MV-4-11 (cell line): ENCODE data around the gene CEP112.

ENCODE experiments used
- DNase-seq: peaks from one replicate; lab custom pipeline; 2025; lab: John Stamatoyannopoulos, UW

Gene CEP112

GRCh38 chr17:66191593-66192377 is at the start of gene CEP112:
CEP112 (minus strand) TSS chr17:66192133.
- peak; percentile 61 for DNase-seq

- no peak for DNase-seq
These were observed 48.7 kb upstream of the CEP112 start for GRCh38 chr17:66240630-66241029.

GRCh38 chr17:66240013-66240412 is 48.1 kb upstream of the CEP112 start:
- DNase-seq, result no peak

GRCh38 chr17:66235377-66235994 is 43.6 kb upstream of the CEP112 start:
- no peak for DNase-seq

GRCh38 chr17:66234611-66235010 is 42.7 kb upstream of the CEP112 start:
- DNase-seq, result no peak

- no peak for DNase-seq
These were observed 41.3 kb upstream of the CEP112 start for GRCh38 chr17:66233023-66233753.

- peak; percentile 36 for DNase-seq
These were observed 39.1 kb upstream of the CEP112 start for GRCh38 chr17:66230922-66231591.

- DNase-seq, result no peak
These were observed 38.0 kb upstream of the CEP112 start for GRCh38 chr17:66229783-66230538.

- no peak for DNase-seq
These were observed 37.2 kb upstream of the CEP112 start, which contains the start of gene APOH for GRCh38 chr17:66228887-66229782. APOH (minus strand) TSS chr17:66229415; CDS start chr17:66229379, 36 bp downstream.

- DNase-seq, result no peak
These were observed 35.5 kb upstream of the CEP112 start for GRCh38 chr17:66227212-66228045.

GRCh38 chr17:66222798-66223350 is 30.9 kb upstream of the CEP112 start:
- no peak for DNase-seq

GRCh38 chr17:66221755-66222530 is 30.0 kb upstream of the CEP112 start:
- no peak for DNase-seq

- no peak for DNase-seq
These were observed 29.4 kb upstream of the CEP112 start for GRCh38 chr17:66221343-66221742.

- DNase-seq, result no peak
These were observed 28.3 kb upstream of the CEP112 start for GRCh38 chr17:66220079-66220835.

GRCh38 chr17:66215529-66215911 is 23.6 kb upstream of the CEP112 start:
- DNase-seq, result peak; percentile 2

GRCh38 chr17:66214884-66215528 is 23.1 kb upstream of the CEP112 start:
- no peak for DNase-seq
